IMR-90 (cell line): Measurements from ENCODE around the gene OSM. TPM values are rescaled to one million over a fixed set of nuclear protein-coding genes. Genes with fewer than 3 reads are reported as not detected.

Source experiments
- ATAC-seq: fragments of 200-7000 bp; cut with Tn5 transposase; 2 replicates; pipeline ENCODE4 v1.9.1; 2020; ENCODE audit warnings: low read depth, mild to moderate bottlenecking, moderate library complexity
- BruUV-seq: library from RNA; stranded (reverse); fragments of 400-500 nt; replicated peaks from 2 replicates; lab custom pipeline; 2021; lab: Mats Ljungman, UMichigan
- CTCF ChIA-PET: fragments of 300-600 bp; formaldehyde crosslinking; extraction: SDS; loops from one replicate; lab custom pipeline; 2021; ENCODE audit warnings: antibody characterized with exemption; lab: Yijun Ruan, JAX
- POLR2A ChIA-PET: fragments of 300-600 bp; sonication (Branson Sonifier 250); formaldehyde crosslinking; loops from one replicate; lab custom pipeline; 2022; ENCODE audit warnings: antibody characterized with exemption; ENCODE audit not compliant: unreplicated experiment; lab: Charles Lee
- DNase-seq: peaks from one replicate; pipeline ENCODE4 v3.0.0; 2013
- H2AFZ ChIP-seq: replicated peaks from 2 replicates; pipeline ENCODE3; 2013; ENCODE audit warnings: low read length, mild to moderate bottlenecking; ENCODE audit not compliant: poor library complexity
- H2AK5ac ChIP-seq: 2 replicates; pipeline ENCODE4 v1.6.1; 2013; ENCODE audit warnings: low read depth, low read length, inconsistent platforms
- H2AK9ac ChIP-seq: replicated peaks from 2 replicates; pipeline ENCODE3; 2013; ENCODE audit warnings: mild to moderate bottlenecking, low read depth, low read length, moderate library complexity; ENCODE audit not compliant: poor library complexity
- H2BK120ac ChIP-seq: 2 replicates; pipeline ENCODE4 v1.6.1; 2013; ENCODE audit warnings: low read depth, low read length, inconsistent platforms
- H2BK15ac ChIP-seq: 3 replicates; pipeline ENCODE4 v1.6.1; 2013; ENCODE audit warnings: low read depth, low read length, inconsistent platforms
- H2BK20ac ChIP-seq: 2 replicates; pipeline ENCODE4 v1.6.1; 2013; ENCODE audit warnings: low read depth, mild to moderate bottlenecking, inconsistent platforms, low read length, moderate library complexity
- H2BK5ac ChIP-seq: 2 replicates; pipeline ENCODE4 v1.6.1; 2013; ENCODE audit warnings: mild to moderate bottlenecking, low read depth, low read length, inconsistent platforms; ENCODE audit not compliant: poor library complexity, severe bottlenecking
- H3K14ac ChIP-seq: replicated peaks from 2 replicates; pipeline ENCODE4 v1.6.1; 2013; ENCODE audit warnings: low read depth, low read length, inconsistent platforms
- H3K18ac ChIP-seq: 2 replicates; pipeline ENCODE4 v1.6.1; 2013; ENCODE audit warnings: low read depth, low read length, control low read depth
- H3K23ac ChIP-seq: 2 replicates; pipeline ENCODE4 v1.6.1; 2013; ENCODE audit warnings: low read depth, low read length, inconsistent platforms
- H3K27ac ChIP-seq: 2 replicates; pipeline ENCODE4 v1.5.1; 2013; ENCODE audit warnings: mild to moderate bottlenecking, control low read depth, low read length; ENCODE audit not compliant: insufficient read depth
- H3K27me3 ChIP-seq: 2 replicates; pipeline ENCODE4 v1.6.1; 2013; ENCODE audit warnings: low read length; ENCODE audit not compliant: control insufficient read depth, insufficient read depth
- H3K36me3 ChIP-seq: 2 replicates; pipeline ENCODE4 v1.6.1; 2013; ENCODE audit warnings: low read length, mixed read lengths; ENCODE audit not compliant: control insufficient read depth, insufficient read depth
- H3K4ac ChIP-seq: 2 replicates; pipeline ENCODE4 v1.6.1; 2013; ENCODE audit warnings: low read depth, low read length, inconsistent platforms
- H3K4me1 ChIP-seq: 2 replicates; pipeline ENCODE4 v1.6.1; 2013; ENCODE audit warnings: low read length, mixed read lengths; ENCODE audit not compliant: control insufficient read depth, insufficient read depth
- H3K4me2 ChIP-seq: 2 replicates; pipeline ENCODE4 v1.6.1; 2013; ENCODE audit warnings: low read depth, mild to moderate bottlenecking, control low read depth, low read length, moderate library complexity
- H3K4me3 ChIP-seq: 2 replicates; pipeline ENCODE4 v1.5.1; 2013; ENCODE audit warnings: low read depth, mild to moderate bottlenecking, control low read depth, low read length, moderate library complexity; ENCODE audit not compliant: insufficient read depth
- H3K56ac ChIP-seq: 2 replicates; pipeline ENCODE4 v1.6.1; 2013; ENCODE audit warnings: low read length, inconsistent platforms; ENCODE audit not compliant: insufficient read depth; ENCODE audit errors: extremely low read depth
- H3K79me1 ChIP-seq, 2 experiments: 2 replicates each; pipeline ENCODE4 v1.6.1; 2013; ENCODE audit warnings: low read length in 2 of 2, inconsistent platforms in 1 of 2, low read depth in 1 of 2
- H3K9ac ChIP-seq: 2 replicates; pipeline ENCODE4 v1.6.1; 2013; ENCODE audit warnings: low read depth, low read length, control low read depth
- H3K9me1 ChIP-seq: 2 replicates; pipeline ENCODE4 v1.6.1; 2013; ENCODE audit warnings: low read length, inconsistent platforms; ENCODE audit not compliant: insufficient read depth
- H3K9me3 ChIP-seq: 2 replicates; pipeline ENCODE4 v1.6.1; 2013; ENCODE audit warnings: low read length; ENCODE audit not compliant: control insufficient read depth, insufficient read depth
- H4K20me1 ChIP-seq: 2 replicates; pipeline ENCODE4 v1.6.1; 2013; ENCODE audit warnings: low read length, inconsistent platforms; ENCODE audit not compliant: insufficient read depth
- H4K5ac ChIP-seq: 2 replicates; pipeline ENCODE4 v1.6.1; 2013; ENCODE audit warnings: mild to moderate bottlenecking, low read depth, low read length, control low read depth
- H4K8ac ChIP-seq, 2 experiments: 2 replicates each; pipeline ENCODE4 v1.6.1; 2013; ENCODE audit warnings: low read depth in 2 of 2, low read length in 2 of 2, control low read depth in 1 of 2, inconsistent platforms in 1 of 2
- H4K91ac ChIP-seq: 2 replicates; pipeline ENCODE4 v1.6.1; 2013; ENCODE audit warnings: low read depth, low read length, inconsistent platforms; ENCODE audit not compliant: insufficient read depth
- BHLHE40 ChIP-seq: fragments of 150-350 bp; IDR thresholded peaks from 2 replicates; pipeline ENCODE4 v1.6.1; 2016; ENCODE audit warnings: mild to moderate bottlenecking, low read depth, low read length
- CEBPB ChIP-seq: IDR thresholded peaks from 2 replicates; pipeline ENCODE4 v1.6.1; 2012; ENCODE audit warnings: low read depth, low read length, improper control_type of control experiment
- CHD1 ChIP-seq: IDR thresholded peaks from 2 replicates; pipeline ENCODE4 v1.6.1; 2012; ENCODE audit warnings: low read depth, low read length, improper control_type of control experiment
- CTCF ChIP-seq: conservative IDR thresholded peaks from 2 replicates; pipeline ENCODE4 v1.5.1; 2012; ENCODE audit warnings: mild to moderate bottlenecking, low read depth, low read length, improper control_type of control experiment
- ELK1 ChIP-seq: fragments of 150-350 bp; IDR thresholded peaks from 2 replicates; pipeline ENCODE4 v1.6.1; 2016; ENCODE audit warnings: low read depth, mild to moderate bottlenecking, low read length, moderate library complexity, borderline replicate concordance
- MAFK ChIP-seq: IDR thresholded peaks from 2 replicates; pipeline ENCODE4 v1.6.1; 2012; ENCODE audit warnings: low read depth, low read length, improper control_type of control experiment
- MAZ ChIP-seq: IDR thresholded peaks from 2 replicates; pipeline ENCODE4 v1.6.1; 2012; ENCODE audit warnings: low read depth, mild to moderate bottlenecking, low read length, improper control_type of control experiment, moderate library complexity, borderline replicate concordance
- MXI1 ChIP-seq: IDR thresholded peaks from 2 replicates; pipeline ENCODE4 v1.6.1; 2012; ENCODE audit warnings: low read depth, mild to moderate bottlenecking, low read length, moderate library complexity, borderline replicate concordance
- NFE2L2 ChIP-seq: fragments of 150-350 bp; IDR thresholded peaks from 2 replicates; pipeline ENCODE4 v1.6.1; 2016; ENCODE audit warnings: low read depth, mild to moderate bottlenecking, low read length
- POLR2A ChIP-seq: IDR thresholded peaks from 2 replicates; pipeline ENCODE4 v1.6.1; 2012; ENCODE audit warnings: mild to moderate bottlenecking, low read depth, low read length
- RAD21 ChIP-seq: IDR thresholded peaks from 2 replicates; pipeline ENCODE4 v1.6.1; 2012; ENCODE audit warnings: low read length, improper control_type of control experiment
- RCOR1 ChIP-seq: IDR thresholded peaks from 2 replicates; pipeline ENCODE4 v1.6.1; 2012; ENCODE audit warnings: mild to moderate bottlenecking, low read length, improper control_type of control experiment; ENCODE audit not compliant: insufficient replicate concordance
- RFX5 ChIP-seq: IDR thresholded peaks from 2 replicates; pipeline ENCODE4 v1.8.0; 2012; ENCODE audit warnings: low read depth, mild to moderate bottlenecking, low read length, moderate library complexity
- USF2 ChIP-seq: fragments of 150-350 bp; IDR thresholded peaks from 2 replicates; pipeline ENCODE4 v1.6.1; 2017; ENCODE audit warnings: mild to moderate bottlenecking, antibody characterized with exemption, low read length, low read depth
- WGBS, 2 experiments: methylation state at CpG; one replicate each; pipeline versions ENCODE4 v1.1.5 to v1.1.7; 2013; ENCODE audit warnings: missing lambda C conversion rate in 2 of 2; ENCODE audit not compliant: insufficient read length in 1 of 2; ENCODE audit errors: extremely low coverage in 2 of 2; 5-methylcytosine and 5-hydroxymethylcytosine counted together
- dilution Hi-C: fragments of 300-500 bp; cut with HindIII; formaldehyde crosslinking; loops from one replicate; pipeline ENCODE4 v1.14.3; 2018; ENCODE audit warnings: low sequenced_read_pairs; ENCODE audit not compliant: unreplicated experiment
- in situ Hi-C: fragments of 300-500 bp; cut with MboI; formaldehyde crosslinking; loops from 3 replicates; pipeline ENCODE4 v1.14.3; 2019; ENCODE audit warnings: low sequenced_read_pairs, inconsistent platforms, mixed read lengths
- intact Hi-C: fragments of 100-400 bp; cut with micrococcal nuclease; formaldehyde crosslinking; loops from 2 replicates; pipeline ENCODE4 v1.10.0; 2022
- polyA plus RNA-seq, 3 experiments: library from polyadenylated mRNA; depleted of rRNA; stranded (reverse); fragments of >200 nt; gene quantifications; 2 replicates each; pipeline ENCODE4 v1.2.3, GENCODE V29; 2012; ENCODE audit warnings: low replicate concordance in 1 of 3
- total RNA-seq: library from RNA; depleted of rRNA; stranded (reverse); fragments of >200 nt; gene quantifications from 2 replicates; pipeline ENCODE4 v1.2.3, GENCODE V29; 2012

The OSM gene
- total and polyA plus RNA-seq, 2 of the 4 experiments (the other 2 are of a cell fraction) = not detected

GRCh38 chr22:30286813-30287647, 20.4 kb upstream of the OSM start:
- H4K91ac ChIP-seq = no peak overlapping the region
- no peak overlapping the region for H3K56ac ChIP-seq
- H2BK15ac ChIP-seq = no peak overlapping the region
- peak overlapping the region; percentile 19 for H2AFZ ChIP-seq
- H3K9me3 ChIP-seq = no peaks in the 10 kb centered on the region
- H3K18ac ChIP-seq = no peak overlapping the region
- H4K5ac ChIP-seq = no peak overlapping the region
- H3K4me3 ChIP-seq = no peak overlapping the region
- H4K20me1 ChIP-seq = peaks cover 15% of the 10 kb centered on the region
- H2AK9ac ChIP-seq = peak overlapping the region; percentile 74
- ATAC-seq (no peak), DNase-seq (peak; percentile 46)
- no peak overlapping the region for H3K9ac ChIP-seq
- peaks cover 20% of the 10 kb centered on the region; the same call in 1 of the 2 replicates for H3K4me1 ChIP-seq
- no peak overlapping the region for H4K8ac ChIP-seq
- H3K9me1 ChIP-seq = peaks cover 6% of the 10 kb centered on the region
- no peak overlapping the region for H2BK20ac ChIP-seq
- in situ Hi-C loops = no loop called here
- ChIA-PET POLR2A (interaction anchor here (0.8 to 1.1 kb wide), 2 partner anchors 25 to 100 kb away, joined by 4 to 5 read pairs; partner anchors contain the start of gene RNF215), CTCF (interaction anchor here (0.6 to 2.0 kb wide), 9 partner anchors 10 to 101 kb away, joined by 3 to 9 read pairs (median 5); no protein-coding TSS in a partner anchor)
- H3K79me1 ChIP-seq = peaks cover 0 to 14% of the 10 kb centered on the region in 2 experiments; a peak in 3 of 4 replicates
- no peak overlapping the region for H3K27ac ChIP-seq
- 84% methylated on average over 11 of the region's 31 CpGs; no CpG with 5 or more reads in 1 of the 2 experiments for WGBS, 2 experiments
- H3K4me2 ChIP-seq = no peak overlapping the region
- no peaks in the 10 kb centered on the region for H3K27me3 ChIP-seq
- H3K14ac ChIP-seq = no peak overlapping the region
- H3K36me3 ChIP-seq = peaks cover 30% of the 10 kb centered on the region
- no peak overlapping the region for H2BK120ac ChIP-seq
- intact Hi-C loops = no loop called here
- dilution Hi-C loops = no loop called here
- no peak overlapping the region for H2BK5ac ChIP-seq
- no peak overlapping the region for H3K23ac ChIP-seq
- no TSS peak for BruUV-seq
- H3K4ac ChIP-seq = no peak overlapping the region
- peak overlapping the region; percentile 83 for H2AK5ac ChIP-seq
- TF ChIP-seq MAFK (no peak), MXI1 (no peak), ELK1 (no peak), POLR2A (peak; percentile 39; the same call in 1 of the 2 replicates), CHD1 (no peak), CTCF (peak; percentile 75), BHLHE40 (no peak), RFX5 (no peak), USF2 (no peak), RAD21 (peak; percentile 81), MAZ (no peak), CEBPB (no peak), NFE2L2 (no peak), RCOR1 (no peak)
